H1 (cell line): ENCODE results near the gene SMIM32. TPM values are rescaled to one million over a fixed set of nuclear protein-coding genes. Genes with fewer than 3 reads are reported as not detected.

Experiments
- CHD7 ChIP-seq: fragments of 300-600 bp; sonication (generic); IDR thresholded peaks from 2 replicates; pipeline ENCODE4 v1.7.1; 2012; ENCODE audit warnings: low read length, moderate library complexity, mild to moderate bottlenecking, inconsistent platforms; ENCODE audit not compliant: insufficient replicate concordance
- E2F6 ChIP-seq: IDR thresholded peaks from 2 replicates; pipeline ENCODE4 v1.6.1; 2012; ENCODE audit warnings: inconsistent platforms
- EGR1 ChIP-seq: IDR thresholded peaks from 2 replicates; pipeline ENCODE4 v1.6.1; 2011; ENCODE audit warnings: low read depth, low read length, borderline replicate concordance
- MAX ChIP-seq: IDR thresholded peaks from 2 replicates; pipeline ENCODE4 v1.6.1; 2012; ENCODE audit warnings: inconsistent platforms
- SIRT6 ChIP-seq: IDR thresholded peaks from one replicate; pipeline ENCODE4 v1.7.1; 2012; ENCODE audit warnings: low read length, inconsistent platforms
- polyA plus RNA-seq, 7 experiments: library from polyadenylated mRNA; depleted of rRNA in 3 of 7; stranded (reverse) in 5 of 7; unstranded in 2 of 7; fragments of >200 nt in 5 of 7; fragments of 200-250 nt in 2 of 7; gene quantifications; 1 replicate in 5 of 7; 2 replicates in 1 of 7; 4 replicates in 1 of 7; pipeline versions ENCODE4 v1.2.1 to v1.2.3, GENCODE V29; 2011 to 2013; ENCODE audit warnings: missing spikeins in 2 of 7, mixed read lengths in 2 of 7
- total RNA-seq: library from RNA; stranded (reverse); fragmentation: NEBNext Ultra II Directional; extraction: Animal tissue kit (Norgen Biotek cat#: 25700); gene quantifications from 2 replicates; pipeline ENCODE4 v1.2.1, GENCODE V29; 2021

SMIM32 gene
- total and polyA plus RNA-seq, 2 of the 8 experiments (the other 6 are each of a cell fraction or from before 2014, with no cell fraction given): 0.09 to 0.22 TPM

GRCh38 chr5:136169218-136169617, 23.7 kb downstream of the SMIM32 start (continued):
- TF ChIP-seq CHD7 (no peak), E2F6 (no peak), SIRT6 (no peak), EGR1 (no peak), MAX (no peak)
